Activated naive CD4-positive, alpha-beta T cell treated with anti-CD3 and anti-CD28 coated beads, Interleukin-2, amount 50 U/mL, for 24 hours (primary cell): ENCODE results near the gene MYMX.
A peak's percentile ranks its signal among the peaks of the same experiment; 100 is the strongest.
"Not testable (repeated sequence)": the region's sequence is repeated elsewhere in the genome, so short reads cannot be mapped to it uniquely, and the experiment has no call there.

Source experiments
- H3K27ac Mint-ChIP-seq: one replicate; pipeline ENCODE4 v1.8.0; 2021; ENCODE audit warnings: mild to moderate bottlenecking, mixed read lengths
- H3K27me3 Mint-ChIP-seq: one replicate; pipeline ENCODE4 v1.8.0; 2021; ENCODE audit warnings: mixed read lengths
- H3K36me3 Mint-ChIP-seq: one replicate; pipeline ENCODE4 v1.8.0; 2021; ENCODE audit warnings: mixed read lengths
- H3K4me1 Mint-ChIP-seq: one replicate; pipeline ENCODE4 v1.8.0; 2021; ENCODE audit warnings: mixed read lengths
- H3K4me3 Mint-ChIP-seq: one replicate; pipeline ENCODE4 v1.8.0; 2021; ENCODE audit warnings: mild to moderate bottlenecking, mixed read lengths
- H3K9me3 Mint-ChIP-seq: one replicate; pipeline ENCODE4 v1.8.0; 2021; ENCODE audit warnings: mixed read lengths

MYMX gene

DNA sequence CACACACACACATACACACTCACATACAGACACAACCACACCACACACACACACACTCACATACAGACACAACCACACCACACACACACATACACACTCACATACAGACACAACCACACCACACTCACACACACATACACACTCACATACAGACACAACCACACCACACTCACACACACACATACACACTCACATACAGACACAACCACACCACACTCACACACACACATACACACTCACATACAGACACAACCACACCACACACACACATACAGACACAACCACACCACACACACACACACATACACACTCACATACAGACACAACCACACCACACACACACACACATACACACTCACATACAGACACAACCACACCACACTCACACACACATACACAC, 34.9 kb upstream of the MYMX start:
- H3K4me3 Mint-ChIP-seq, H3K36me3 Mint-ChIP-seq: not testable (repeated sequence)

DNA sequence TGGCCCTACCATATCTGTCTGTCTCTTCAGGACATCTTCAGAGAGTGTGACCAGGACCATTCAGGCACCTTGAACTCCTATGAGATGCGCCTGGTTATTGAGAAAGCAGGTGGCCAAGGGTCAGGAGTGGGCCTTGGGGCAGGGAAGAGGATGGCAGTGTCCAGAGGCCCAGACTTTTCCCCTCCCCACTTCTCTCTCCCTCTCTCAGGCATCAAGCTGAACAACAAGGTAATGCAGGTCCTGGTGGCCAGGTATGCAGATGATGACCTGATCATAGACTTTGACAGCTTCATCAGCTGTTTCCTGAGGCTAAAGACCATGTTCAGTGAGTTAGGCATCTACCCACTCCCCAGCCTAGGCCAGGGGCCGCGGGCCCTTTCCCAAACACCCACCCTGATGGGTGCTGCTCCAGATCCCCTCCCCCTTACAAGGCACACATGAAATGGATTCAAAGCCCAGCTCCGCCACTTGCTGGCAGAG, 33.8 kb upstream of the MYMX start:
- Mint-ChIP-seq H3K36me3 (no peaks in the 10 kb centered on the region), H3K27me3 (no peaks in the 10 kb centered on the region), H3K9me3 (no peaks in the 10 kb centered on the region), H3K27ac (no peak overlapping the region), H3K4me3 (no peak overlapping the region), H3K4me1 (peaks cover 12% of the 10 kb centered on the region)

More for the DNA sequence above, 34.9 kb upstream of the MYMX start:
- H3K9me3 Mint-ChIP-seq, H3K27me3 Mint-ChIP-seq, H3K27ac Mint-ChIP-seq: not testable (repeated sequence)
- peaks cover 12% of the 10 kb centered on the region for H3K4me1 Mint-ChIP-seq

DNA sequence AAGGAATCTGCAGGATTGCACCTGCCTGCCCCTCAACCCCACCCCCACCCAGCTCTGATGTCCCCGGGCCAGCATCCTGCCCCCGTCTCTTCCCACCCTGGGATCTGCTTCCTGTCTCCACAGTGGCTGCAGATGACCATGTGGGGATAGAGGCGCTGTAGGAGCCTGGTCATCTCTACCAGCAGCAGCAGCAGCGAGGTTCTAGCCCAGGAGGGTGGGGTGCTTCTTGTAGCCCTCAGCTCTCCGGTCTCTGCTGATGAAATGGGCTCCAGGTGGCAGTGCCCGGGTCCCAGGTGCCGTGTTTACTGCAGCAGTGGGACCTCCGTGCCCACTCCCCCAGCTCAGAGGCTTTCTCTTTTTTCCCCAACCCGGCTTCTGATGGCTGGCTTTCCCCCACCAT, 32.9 kb upstream of the MYMX start:
- Mint-ChIP-seq H3K4me3 (no peak overlapping the region), H3K27ac (no peak overlapping the region), H3K27me3 (no peaks in the 10 kb centered on the region)

DNA sequence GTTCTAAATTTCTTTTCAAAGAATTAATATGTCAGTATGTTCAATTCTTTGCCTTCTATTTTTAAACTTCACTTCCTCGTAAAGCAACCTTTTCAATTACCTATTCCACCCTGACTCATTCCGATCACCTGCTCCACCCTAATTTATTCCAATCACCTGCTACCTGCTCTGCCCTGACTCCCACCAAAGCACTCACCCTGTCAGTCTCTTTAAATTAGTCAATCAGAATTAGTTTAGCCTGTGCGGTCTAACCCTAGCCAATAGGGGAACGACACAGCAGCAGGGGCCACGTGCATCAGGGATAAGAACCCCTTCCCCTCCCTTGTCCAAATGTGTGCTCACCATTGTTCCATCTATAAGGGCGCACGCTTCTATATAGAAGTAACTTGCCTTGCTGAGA, 31.4 kb upstream of the MYMX start:
- not testable (repeated sequence) for H3K36me3 Mint-ChIP-seq, H3K4me3 Mint-ChIP-seq, H3K27me3 Mint-ChIP-seq, H3K9me3 Mint-ChIP-seq
- Mint-ChIP-seq H3K4me1 (peaks cover 12% of the 10 kb centered on the region), H3K27ac (peak overlapping the region; percentile 1)

More for the DNA sequence above, 32.9 kb upstream of the MYMX start:
- Mint-ChIP-seq H3K36me3 (no peaks in the 10 kb centered on the region), H3K4me1 (peaks cover 12% of the 10 kb centered on the region), H3K9me3 (no peaks in the 10 kb centered on the region)

DNA sequence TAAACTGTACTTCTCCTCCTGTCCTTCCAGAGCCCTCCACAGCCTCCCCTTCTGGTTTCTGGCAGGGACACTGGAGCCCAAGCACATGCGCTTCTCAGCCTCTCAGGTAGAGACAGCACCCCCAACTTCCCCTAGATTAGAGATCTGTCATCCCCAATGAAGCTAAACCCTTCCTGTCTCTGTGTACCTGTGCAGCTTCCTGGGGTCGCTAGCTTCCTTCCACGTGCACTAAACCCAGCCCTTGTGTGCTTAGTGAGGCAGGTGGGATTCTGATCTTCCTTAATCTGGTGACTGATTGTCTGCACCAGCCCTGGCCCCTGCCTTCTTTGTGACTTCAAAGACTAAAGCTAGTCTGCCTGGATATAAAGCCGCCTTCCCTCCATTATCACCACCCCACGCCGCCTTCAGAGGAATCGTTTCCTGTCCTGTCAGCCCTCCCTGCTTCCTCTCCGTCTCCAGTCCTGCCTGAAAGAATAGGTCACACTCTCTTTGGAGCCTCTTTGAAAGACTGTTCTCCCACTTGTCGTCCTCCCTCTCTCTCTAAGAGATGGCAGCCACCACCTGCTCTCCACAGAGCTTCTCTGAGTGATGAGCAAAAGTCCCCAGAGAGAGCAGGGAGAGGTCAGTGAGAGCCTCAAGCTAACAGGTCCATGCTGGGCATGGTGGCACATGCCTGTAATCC, 30.6 kb upstream of the MYMX start:
- Mint-ChIP-seq H3K27me3 (no peaks in the 10 kb centered on the region), H3K4me1 (peaks cover 12% of the 10 kb centered on the region), H3K9me3 (no peaks in the 10 kb centered on the region), H3K36me3 (no peaks in the 10 kb centered on the region), H3K27ac (peak overlapping the region; percentile 32), H3K4me3 (peak overlapping the region; percentile 47)

DNA sequence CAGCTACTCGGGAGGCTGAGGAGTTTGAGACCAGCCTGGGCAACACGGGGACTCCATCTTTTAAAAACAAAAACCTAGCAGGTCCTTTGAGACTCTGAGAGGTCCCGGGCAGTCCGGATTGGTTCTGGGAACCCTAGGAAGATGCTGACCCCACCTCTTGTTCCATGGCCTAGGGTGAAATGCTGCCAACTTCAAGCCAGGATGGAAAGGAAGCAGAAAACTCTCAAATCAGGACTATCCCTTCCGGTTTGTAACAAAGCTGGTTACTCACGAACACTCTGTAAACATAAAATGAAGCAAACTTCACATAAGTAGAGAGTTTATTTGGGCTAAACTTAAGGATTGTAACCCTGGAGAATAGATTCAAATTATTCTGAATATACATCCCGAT, 30.1 kb upstream of the MYMX start:
- Mint-ChIP-seq H3K4me1 (peaks cover 12% of the 10 kb centered on the region), H3K4me3 (no peak overlapping the region), H3K27me3 (no peaks in the 10 kb centered on the region), H3K9me3 (no peaks in the 10 kb centered on the region), H3K36me3 (no peaks in the 10 kb centered on the region), H3K27ac (no peak overlapping the region)

DNA sequence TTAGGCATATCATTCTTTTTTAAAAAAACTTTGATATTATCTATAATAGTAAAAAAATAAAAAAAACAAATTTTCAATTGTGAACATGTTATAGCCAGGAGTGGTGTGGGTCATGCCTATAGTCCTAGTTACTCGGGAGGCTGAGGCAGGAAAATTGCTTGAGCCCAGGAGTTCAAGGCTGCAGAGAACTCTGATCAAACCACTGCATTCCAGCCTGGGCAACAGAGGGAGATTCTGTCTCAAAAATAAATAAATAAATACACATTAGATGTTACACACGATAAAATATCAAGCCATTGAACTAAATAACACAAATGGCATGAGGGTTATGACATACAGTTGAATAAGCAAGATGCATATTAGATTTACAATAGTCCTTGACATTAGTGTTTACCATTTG, 27.9 kb upstream of the MYMX start:
- Mint-ChIP-seq H3K27ac (no peak overlapping the region), H3K27me3 (no peaks in the 10 kb centered on the region), H3K36me3 (no peaks in the 10 kb centered on the region), H3K9me3 (no peaks in the 10 kb centered on the region), H3K4me1 (peaks cover 12% of the 10 kb centered on the region), H3K4me3 (no peak overlapping the region)

DNA sequence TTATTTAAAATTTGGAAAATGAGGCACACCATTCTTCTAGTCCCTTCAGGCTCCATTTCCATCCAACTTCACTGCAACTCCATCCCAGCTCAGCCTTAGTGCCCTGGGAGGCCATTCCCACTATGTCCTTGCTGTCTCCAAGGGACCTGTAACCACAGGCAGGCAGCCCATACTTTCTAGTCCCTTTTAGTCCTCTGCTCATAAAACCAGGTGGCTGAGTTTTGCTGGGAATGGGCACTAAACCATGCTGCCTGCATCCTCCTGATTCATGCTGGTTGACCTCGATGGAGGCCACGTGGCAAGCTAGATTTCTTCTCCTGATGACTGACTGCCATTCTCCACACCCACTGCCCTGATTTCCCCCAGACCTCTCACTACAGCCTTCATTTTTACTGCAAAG, 27.5 kb upstream of the MYMX start:
- H3K36me3 Mint-ChIP-seq = no peaks in the 10 kb centered on the region
- H3K27me3 Mint-ChIP-seq = no peaks in the 10 kb centered on the region
- peaks cover 12% of the 10 kb centered on the region for H3K4me1 Mint-ChIP-seq
- no peaks in the 10 kb centered on the region for H3K9me3 Mint-ChIP-seq
- H3K4me3 Mint-ChIP-seq = no peak overlapping the region
- no peak overlapping the region for H3K27ac Mint-ChIP-seq

DNA sequence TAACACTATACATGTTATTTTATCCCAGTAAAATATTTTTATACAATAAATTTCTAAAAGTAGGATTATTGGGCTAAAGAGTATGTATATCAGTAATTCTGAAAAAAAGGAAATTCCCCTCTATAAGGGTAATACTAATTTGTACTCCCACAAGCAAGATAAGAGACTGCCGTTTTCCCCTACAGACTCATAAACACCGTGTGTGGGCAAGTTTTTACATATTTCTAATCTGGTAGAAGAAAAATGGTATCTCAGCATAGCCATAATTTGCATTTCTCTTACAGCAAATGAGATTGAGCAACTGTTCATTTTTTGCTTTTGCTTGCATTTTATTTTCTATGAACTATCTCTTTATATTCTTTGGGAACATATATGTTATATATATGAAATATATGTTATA, 26.0 kb upstream of the MYMX start:
- Mint-ChIP-seq H3K9me3 (no peaks in the 10 kb centered on the region), H3K27me3 (no peaks in the 10 kb centered on the region), H3K4me3 (no peak overlapping the region), H3K4me1 (peaks cover 8% of the 10 kb centered on the region), H3K27ac (no peak overlapping the region), H3K36me3 (no peaks in the 10 kb centered on the region)

DNA sequence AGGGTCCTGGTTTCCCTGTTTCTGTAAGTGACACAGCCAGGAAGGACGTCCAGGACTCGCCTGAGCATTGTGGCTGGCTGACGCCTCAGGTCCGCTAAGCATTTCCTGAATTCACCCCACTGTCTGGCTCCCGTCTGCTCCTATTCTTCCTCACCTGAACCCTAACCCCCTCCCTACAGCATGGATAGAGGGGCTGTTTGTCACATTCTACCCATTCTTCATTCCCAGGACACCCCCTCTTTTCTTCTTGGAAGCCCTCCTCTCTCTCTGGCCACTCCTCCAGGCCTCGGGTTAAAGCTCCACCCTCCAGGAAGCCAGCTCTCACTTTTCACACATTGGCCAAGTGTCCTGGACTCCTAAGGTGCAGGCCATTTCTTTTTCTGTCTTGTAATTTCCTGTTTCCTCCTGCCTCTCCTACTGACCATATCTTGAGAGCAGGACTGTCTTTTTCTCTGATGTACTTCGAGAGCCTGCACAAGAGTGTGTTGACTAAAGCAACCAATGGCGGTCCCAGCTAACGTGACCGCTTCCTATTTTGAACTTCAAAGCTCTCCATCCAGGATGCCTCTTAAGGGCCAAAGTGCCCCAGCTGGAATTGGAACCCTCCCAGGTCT, 24.2 kb upstream of the MYMX start:
- H3K9me3 Mint-ChIP-seq = no peaks in the 10 kb centered on the region
- H3K4me3 Mint-ChIP-seq = no peak overlapping the region
- H3K27me3 Mint-ChIP-seq = no peaks in the 10 kb centered on the region
- no peaks in the 10 kb centered on the region for H3K36me3 Mint-ChIP-seq
- no peaks in the 10 kb centered on the region for H3K4me1 Mint-ChIP-seq
- H3K27ac Mint-ChIP-seq = no peak overlapping the region

DNA sequence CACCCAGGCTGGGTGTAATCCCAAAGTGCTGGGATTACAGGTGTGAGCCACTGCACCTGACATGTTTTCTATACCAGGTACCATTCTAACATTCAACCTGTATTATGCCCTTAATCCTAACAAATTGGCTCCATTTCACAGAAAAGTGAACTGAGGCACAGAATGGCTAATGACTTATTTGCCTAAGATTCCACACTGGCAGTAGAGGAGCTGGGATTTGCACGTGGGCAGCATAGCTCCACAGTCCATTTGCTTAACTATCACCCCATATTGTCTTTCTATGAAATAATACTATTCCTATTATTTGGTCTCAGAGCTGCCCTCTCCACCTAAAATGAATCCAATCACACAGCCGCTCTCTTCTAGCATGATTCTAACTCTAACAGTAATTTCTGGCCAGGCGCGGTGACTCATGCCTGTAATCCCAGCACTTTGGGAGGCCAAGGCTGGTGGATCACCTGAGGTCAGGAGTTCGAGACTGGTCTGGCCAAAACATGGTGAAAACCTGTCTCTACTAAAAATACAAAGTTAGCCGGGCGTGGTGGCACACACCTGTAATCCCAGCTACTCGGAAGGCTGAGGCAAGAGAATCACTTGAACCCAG, 23.3 kb upstream of the MYMX start:
- H3K4me1 Mint-ChIP-seq = no peaks in the 10 kb centered on the region

DNA sequence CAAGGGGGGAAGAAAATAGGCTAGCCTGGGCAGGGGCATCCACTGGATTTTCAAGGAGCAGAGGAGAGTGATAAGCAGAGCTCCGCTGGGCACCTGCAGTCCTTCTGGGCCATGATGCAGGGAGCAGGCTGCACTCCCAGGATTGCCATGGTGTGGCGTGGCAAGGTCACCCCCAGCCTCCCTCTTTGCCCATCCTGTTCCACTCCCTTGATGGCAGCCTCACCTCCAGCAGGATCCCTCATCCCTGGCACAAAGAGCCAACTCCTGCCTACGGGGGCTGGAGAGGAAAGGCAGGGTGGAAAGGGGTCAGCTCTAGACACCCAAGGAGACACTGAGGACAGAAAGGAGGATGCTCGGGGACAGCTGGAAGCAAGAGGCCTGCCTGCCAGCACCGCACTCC, 22.4 kb upstream of the MYMX start:
- H3K4me3 Mint-ChIP-seq = no peak overlapping the region
- H3K27ac Mint-ChIP-seq = no peak overlapping the region
- no peaks in the 10 kb centered on the region for H3K9me3 Mint-ChIP-seq
- H3K27me3 Mint-ChIP-seq = no peaks in the 10 kb centered on the region
- H3K36me3 Mint-ChIP-seq = no peaks in the 10 kb centered on the region
- no peaks in the 10 kb centered on the region for H3K4me1 Mint-ChIP-seq

More for the DNA sequence above, 23.3 kb upstream of the MYMX start:
- no peaks in the 10 kb centered on the region for H3K27me3 Mint-ChIP-seq
- no peak overlapping the region for H3K27ac Mint-ChIP-seq
- no peaks in the 10 kb centered on the region for H3K36me3 Mint-ChIP-seq
- H3K9me3 Mint-ChIP-seq = no peaks in the 10 kb centered on the region
- H3K4me3 Mint-ChIP-seq = no peak overlapping the region

DNA sequence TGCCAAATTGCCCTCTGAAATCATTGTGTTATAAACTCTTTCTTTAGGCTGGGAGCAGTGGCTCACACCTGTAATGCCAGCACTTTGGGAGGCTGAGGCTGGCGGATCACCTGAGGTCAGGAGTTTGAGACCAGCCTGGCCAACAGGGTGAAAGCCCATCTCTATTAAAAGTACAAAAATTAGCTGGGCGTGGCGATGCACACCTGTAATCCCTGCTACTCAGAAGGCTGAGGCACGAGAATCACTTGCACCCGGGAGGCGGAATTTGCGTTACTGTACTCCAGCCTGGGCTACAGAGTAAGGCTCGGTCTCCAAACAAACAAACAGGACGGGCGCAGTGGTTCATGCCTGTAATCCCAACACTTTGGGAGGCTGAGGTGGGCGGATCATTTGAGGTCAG, 20.4 kb upstream of the MYMX start:
- not testable (repeated sequence) for H3K27me3 Mint-ChIP-seq, H3K4me1 Mint-ChIP-seq, H3K27ac Mint-ChIP-seq, H3K36me3 Mint-ChIP-seq, H3K9me3 Mint-ChIP-seq, H3K4me3 Mint-ChIP-seq

DNA sequence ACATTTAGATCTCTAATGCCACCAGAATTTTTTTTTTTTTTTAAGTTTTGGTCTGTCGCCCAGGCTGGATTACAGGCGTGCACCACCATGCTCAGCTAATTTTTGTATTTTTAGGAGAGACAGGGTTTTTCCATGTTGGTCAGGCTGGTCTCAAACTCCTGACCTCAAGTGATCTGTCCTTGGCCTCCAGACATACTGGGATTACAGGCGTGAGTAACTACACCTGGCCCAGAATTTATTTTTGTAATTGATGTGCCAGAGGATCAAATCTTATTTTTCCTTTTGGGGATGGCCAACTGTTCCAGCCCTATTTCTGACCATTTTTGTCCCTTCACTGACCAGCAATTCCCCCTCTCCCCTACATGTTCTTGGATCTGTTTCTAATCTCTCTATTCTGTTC, 18.0 kb upstream of the MYMX start:
- no peak overlapping the region for H3K27ac Mint-ChIP-seq

DNA sequence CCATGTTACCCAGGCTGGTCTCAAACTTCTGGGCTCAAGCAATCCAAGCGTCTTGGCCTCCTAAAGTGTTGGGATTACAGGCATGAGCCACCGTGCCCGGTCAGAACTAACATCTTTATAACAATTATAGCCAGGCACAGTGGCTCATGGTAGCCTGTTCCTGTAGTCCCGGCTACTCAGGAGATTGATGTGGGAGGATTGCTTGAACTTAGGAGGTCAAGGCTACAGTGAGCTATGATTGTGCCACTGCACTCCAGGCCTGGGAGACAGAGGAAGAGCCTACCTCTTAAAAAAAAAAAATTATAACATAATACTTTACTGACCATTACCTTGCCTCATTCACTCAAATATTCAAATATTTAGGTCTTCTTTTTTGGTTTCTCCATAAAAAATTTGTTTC, 16.8 kb upstream of the MYMX start:
- H3K36me3 Mint-ChIP-seq = no peaks in the 10 kb centered on the region
- H3K4me3 Mint-ChIP-seq = no peak overlapping the region
- H3K27me3 Mint-ChIP-seq = no peaks in the 10 kb centered on the region
- H3K4me1 Mint-ChIP-seq = no peaks in the 10 kb centered on the region
- H3K27ac Mint-ChIP-seq = no peak overlapping the region
- H3K9me3 Mint-ChIP-seq = no peaks in the 10 kb centered on the region

More for the DNA sequence above, 18.0 kb upstream of the MYMX start:
- Mint-ChIP-seq H3K4me1 (no peaks in the 10 kb centered on the region), H3K4me3 (no peak overlapping the region), H3K27me3 (no peaks in the 10 kb centered on the region), H3K36me3 (no peaks in the 10 kb centered on the region), H3K9me3 (no peaks in the 10 kb centered on the region)

DNA sequence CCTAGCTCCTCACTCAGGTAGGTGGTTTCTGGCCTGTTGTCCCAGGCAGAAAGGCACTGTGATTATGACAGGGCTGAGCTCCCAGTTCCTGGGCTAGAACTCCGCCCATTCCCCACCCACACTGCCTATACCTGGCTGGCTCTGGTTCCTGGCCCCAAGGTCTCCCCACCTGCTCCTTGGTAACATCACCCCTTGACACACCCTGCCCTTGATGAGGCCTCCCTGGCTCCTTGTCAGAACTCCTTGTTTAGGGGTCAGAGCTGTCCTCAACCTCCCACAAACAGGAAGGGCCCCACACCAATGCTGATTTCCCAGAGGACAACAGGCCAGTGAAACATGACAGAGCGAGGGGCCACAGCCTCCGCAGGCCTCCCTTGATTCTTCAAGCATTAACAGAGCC, 15.5 kb upstream of the MYMX start:
- Mint-ChIP-seq H3K36me3 (no peaks in the 10 kb centered on the region), H3K27me3 (no peaks in the 10 kb centered on the region), H3K4me1 (no peaks in the 10 kb centered on the region), H3K27ac (no peak overlapping the region), H3K4me3 (no peak overlapping the region), H3K9me3 (no peaks in the 10 kb centered on the region)
